SKM-1 (cell line): ENCODE measurements around the gene TBC1D21.

Experiments used
- DNase-seq: peaks from one replicate; lab custom pipeline; 2025; ENCODE audit not compliant: unreplicated experiment; lab: John Stamatoyannopoulos, UW

The TBC1D21 gene

GRCh38 chr15:73888224-73889041 lies 15.1 kb downstream of the TBC1D21 start:
- no peak for DNase-seq

- DNase-seq = no peak
Measured at GRCh38 chr15:73889053-73889761, 15.8 kb downstream of the TBC1D21 start.

- no peak for DNase-seq
Measured at GRCh38 chr15:73889762-73890124, 16.4 kb downstream of the TBC1D21 start.

GRCh38 chr15:73891328-73892315 lies 18.3 kb downstream of the TBC1D21 start:
- no peak for DNase-seq

- no peak for DNase-seq
Measured at GRCh38 chr15:73892446-73893226, 19.3 kb downstream of the TBC1D21 start.

- no peak for DNase-seq
Measured at GRCh38 chr15:73894133-73894814, 20.9 kb downstream of the TBC1D21 start.

GRCh38 chr15:73897441-73898261 lies 24.3 kb downstream of the TBC1D21 start:
- DNase-seq = peak; percentile 38

- DNase-seq = no peak
Measured at GRCh38 chr15:73899197-73900094, 26.1 kb downstream of the TBC1D21 start.

GRCh38 chr15:73900095-73900712 lies 26.8 kb downstream of the TBC1D21 start:
- no peak for DNase-seq

GRCh38 chr15:73901126-73901810 lies 27.9 kb downstream of the TBC1D21 start:
- DNase-seq = no peak

GRCh38 chr15:73902121-73903020 lies 29.0 kb downstream of the TBC1D21 start:
- no peak for DNase-seq

GRCh38 chr15:73904026-73904815 lies 30.9 kb downstream of the TBC1D21 start:
- no peak for DNase-seq

GRCh38 chr15:73905225-73905827 lies 32.0 kb downstream of the TBC1D21 start:
- DNase-seq = no peak

GRCh38 chr15:73906346-73907034 lies 33.1 kb downstream of the TBC1D21 start:
- no peak for DNase-seq
